NCI-H226 (cell line): ENCODE data around the gene TAS2R31.

Source experiments
- DNase-seq: peaks from one replicate; pipeline ENCODE4 v3.0.0-alpha.2; 2015

Gene TAS2R31

DNA sequence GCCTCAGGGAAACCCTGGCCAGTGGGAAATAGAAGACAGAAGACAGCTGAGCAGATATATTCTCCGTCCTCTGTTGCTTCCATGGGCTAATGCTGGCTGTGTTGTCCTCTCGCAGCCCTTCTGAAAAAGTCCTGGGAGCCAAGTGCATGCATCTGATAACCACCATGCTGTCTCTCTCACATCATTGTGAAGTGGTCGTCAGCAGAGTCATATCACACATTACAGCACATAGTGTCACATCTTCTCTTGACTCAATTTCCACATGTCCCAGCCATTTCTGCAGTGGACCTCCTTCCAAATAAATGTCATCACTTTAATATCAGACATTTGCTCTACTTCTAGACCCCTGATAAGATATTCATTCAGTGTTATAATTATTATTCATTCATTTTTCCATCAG, 36.9 kb downstream of the TAS2R31 start:
- no peak for DNase-seq

DNA sequence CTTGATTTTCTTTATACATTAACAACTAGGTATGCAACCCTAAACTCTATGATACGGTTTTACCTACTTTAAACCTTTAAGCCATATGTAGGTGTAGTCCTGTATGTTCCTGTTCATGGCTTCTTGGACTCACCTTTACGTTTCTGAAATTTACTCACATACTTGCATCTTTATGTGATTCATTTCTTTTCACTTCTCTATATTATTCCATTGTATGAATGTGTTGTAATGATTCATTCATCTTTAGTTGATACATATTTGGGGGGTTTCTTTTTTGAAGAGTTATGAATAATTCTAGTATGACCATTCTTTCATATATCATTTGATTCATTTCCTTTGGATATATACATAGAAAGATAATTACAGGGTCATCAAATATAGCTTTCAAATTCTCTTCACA, 42.1 kb downstream of the TAS2R31 start:
- no peak for DNase-seq

DNA sequence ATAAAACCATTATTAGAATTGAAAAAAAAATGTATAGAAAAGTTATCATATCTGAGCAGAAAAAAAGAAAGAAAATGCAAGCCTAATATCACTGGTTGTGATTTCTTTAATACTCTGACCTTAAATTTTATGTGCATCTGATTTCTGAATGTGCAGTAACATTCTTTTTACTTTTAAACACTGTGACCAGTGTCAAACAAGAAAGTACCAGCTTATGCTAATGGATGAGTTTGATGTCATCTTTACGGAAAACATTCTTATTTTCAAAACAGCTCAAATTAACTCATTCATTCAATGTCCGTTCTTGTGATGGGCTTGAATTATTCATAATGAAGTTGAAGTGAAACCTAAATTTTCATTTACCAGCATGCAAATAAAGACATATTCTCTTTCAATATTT, 44.4 kb downstream of the TAS2R31 start, which contains the start of gene TAS2R50:
Gene TAS2R50, minus strand, starts transcription at position 101 of the 400 bp plus-strand sequence. Its CDS starts 52 bp downstream, at position 49.
- DNase-seq = no peak

DNA sequence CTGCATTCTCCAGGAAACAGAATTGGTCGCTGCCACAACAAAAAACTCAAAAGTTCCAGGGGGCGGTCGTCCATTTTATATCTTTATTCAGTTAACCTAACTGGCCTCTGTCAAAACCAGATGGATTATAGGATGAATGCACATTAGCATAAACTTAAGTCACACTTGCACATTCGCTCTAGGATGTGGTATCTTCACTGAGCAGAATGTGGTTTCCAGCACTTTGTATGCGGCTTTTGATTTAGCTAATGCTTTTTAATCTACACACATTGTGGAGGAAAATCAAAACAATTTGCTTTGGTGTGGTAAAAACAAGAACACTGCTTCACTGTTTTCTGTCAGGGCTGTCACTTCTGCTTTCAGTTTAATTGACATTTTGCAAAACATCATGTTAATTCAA, 49.0 kb downstream of the TAS2R31 start:
- DNase-seq = no peak
